SW 1271 (cell line): Measurements from ENCODE around the gene FBXW5.

ENCODE experiments used
- DNase-seq, 2 experiments: peaks; one replicate each; lab custom pipeline; 2025; lab: John Stamatoyannopoulos, UW

The FBXW5 gene

DNA sequence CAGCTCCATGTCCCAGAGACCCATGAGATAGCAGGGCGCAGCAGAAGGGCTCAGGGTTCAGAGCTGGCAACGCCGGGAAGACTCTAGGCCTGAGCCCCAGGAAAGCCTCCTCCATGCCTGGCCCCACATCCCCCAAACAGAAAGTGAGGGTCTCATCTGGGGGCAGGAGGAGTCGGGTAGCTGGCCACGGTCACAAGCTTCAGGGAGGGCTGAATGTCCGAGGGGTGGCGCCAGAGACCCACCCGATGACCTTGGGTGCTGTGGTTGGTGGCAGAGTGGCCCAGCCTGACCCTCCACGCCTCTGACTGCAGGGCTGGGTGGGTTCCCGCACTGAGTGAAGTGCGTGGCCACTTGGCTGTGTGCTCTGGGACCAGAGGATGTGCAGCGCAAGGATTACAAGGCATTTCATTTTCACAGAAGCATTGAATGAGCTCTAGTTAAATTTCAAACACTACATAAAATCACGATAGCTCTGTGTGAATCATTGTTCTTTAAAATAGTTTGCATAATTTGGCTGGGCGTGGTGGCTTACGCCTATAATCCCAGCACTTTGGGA, 3.5 kb upstream of the FBXW5 start:
- peak in 1 of 2 experiments; percentile 51 for DNase-seq

DNA sequence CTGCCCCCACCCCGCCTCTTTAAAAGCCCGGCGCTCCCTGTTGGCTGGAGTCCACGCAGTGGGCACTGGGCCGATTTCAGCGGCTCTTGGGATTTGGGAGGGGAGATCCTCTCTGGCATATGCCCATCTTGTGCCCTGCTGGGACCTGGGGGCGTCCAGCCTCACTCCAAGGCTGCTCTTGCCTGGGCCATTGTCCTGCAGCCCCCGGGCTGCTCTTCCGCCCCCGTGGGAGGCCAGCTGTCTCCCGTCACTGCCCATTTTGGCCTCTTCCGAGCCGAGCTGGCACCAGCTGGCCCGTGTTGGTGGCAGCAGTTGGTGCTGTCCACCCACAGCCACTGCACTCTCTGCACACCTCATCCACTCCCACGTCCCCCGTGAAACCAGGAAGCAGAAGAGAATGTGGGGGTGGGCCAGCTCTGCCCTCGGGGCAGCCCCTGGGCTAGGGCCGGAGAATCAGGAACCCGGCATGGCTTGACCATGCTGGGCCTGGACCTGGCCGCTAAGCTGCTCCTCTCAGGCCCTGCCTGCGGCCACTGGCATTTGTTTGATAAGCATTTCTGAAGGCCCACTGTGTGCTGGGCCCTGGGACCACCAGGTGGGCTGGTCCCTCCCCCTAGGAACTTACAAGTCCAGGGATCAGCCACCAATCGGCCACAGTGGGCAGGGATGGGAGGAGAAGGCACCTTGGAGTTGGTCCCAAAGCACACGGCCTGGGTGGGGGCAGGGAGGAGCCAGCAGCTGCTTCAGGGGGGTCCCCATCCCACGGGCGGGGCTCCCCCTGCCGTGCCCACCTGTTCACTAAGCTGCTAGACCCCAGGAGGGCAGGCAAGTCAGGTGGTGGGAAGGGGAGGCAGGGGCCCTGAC, 2.7 kb upstream of the FBXW5 start:
- no peak for DNase-seq

GRCh38 chr9:136946228-136947027, 1.9 kb upstream of the FBXW5 start:
- no peak for DNase-seq

- DNase-seq: no peak
Observed at GRCh38 chr9:136945333-136946227, 1.0 kb upstream of the FBXW5 start.

GRCh38 chr9:136944212-136944518, 373 bp downstream of the FBXW5 start:
- DNase-seq: no peak

- DNase-seq: peak in 1 of 2 experiments; percentile 35
Observed at GRCh38 chr9:136943291-136944211, 987 bp downstream of the FBXW5 start.

GRCh38 chr9:136942881-136943230, 1.7 kb downstream of the FBXW5 start:
- no peak for DNase-seq

DNA sequence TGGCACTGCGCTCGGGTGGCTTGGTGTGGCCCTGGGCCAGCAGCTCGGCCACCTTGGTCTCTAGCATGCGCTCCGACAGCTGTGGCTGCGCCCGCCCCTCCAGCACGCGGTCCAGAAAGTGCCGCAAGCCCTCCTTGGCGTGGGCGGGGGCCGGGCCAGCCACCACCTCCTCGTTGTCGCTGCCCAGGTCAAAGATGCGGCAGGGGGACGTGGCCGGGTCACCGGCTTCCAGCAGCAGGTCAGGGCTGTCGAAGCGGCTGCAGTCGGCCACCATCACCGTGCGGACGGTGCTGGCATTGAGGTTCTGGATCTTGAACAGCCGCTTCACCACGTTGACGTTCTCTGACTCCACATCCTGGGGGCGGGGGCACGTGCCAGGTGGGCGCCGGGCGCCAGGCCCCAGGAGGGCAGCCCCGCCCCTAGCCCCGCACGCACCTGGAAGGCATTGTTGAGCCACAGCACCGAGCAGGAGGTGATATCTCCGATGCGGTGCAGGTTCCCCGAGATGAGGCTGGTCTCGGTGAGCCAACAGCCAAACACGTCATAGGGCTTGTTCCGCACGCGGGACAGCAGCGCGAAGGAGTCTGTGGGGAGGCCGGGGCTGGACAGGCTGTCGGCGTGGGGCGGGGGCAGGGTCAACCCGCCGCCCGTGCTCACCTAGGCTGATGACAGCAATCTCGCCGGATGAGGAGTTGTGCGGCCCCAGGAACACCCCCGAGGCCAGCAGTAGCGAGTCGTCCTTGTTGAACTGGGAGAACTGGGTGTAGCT, 2.2 kb downstream of the FBXW5 start:
- DNase-seq: no peak

DNA sequence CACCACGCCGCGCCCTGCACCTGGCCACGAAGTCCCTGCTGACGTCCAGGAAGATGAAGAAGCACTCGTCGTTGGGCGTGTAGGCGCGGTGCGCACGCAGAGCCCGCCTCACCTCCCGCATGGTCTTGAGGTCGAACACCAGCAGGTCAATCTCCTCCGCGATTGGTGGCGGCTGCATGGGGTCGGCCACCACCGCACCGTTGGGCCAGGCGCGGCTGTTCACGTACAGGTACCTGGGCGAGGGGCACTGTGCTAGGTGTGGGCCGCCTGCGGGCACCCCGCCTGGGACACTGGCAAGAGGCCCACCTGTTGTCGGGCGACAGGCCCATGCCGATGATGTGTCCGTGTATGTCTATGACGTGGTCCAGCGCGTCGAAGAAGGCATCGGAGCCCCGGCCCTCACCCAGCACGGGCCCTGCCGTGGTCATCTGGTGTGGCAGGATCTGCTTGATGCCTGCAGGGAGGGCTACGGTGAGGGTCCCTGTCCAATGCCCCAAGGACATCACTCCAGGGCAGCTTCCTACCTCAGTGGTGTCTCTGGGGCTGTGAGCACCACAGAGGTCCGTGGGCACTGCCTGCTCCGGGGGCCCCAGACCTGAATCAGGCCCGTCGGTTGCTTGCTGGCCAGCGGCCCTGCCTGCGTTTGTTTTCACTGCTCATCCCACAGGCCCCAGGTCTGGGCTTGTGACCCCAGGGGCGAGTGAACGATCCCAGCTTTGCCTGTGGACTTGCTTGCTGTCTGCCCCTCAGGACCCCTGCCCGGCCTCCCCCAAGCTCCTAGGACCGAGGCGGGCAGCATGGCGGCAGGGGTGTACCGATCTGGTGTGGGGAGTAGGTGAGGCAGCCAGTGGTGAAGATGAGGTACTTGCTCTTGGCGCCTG, 3.1 kb downstream of the FBXW5 start:
- no peak for DNase-seq

- no peak for DNase-seq
Observed at GRCh38 chr9:136940526-136941230, 3.9 kb downstream of the FBXW5 start.

GRCh38 chr9:136939996-136940525, 4.5 kb downstream of the FBXW5 start:
- no peak for DNase-seq

DNA sequence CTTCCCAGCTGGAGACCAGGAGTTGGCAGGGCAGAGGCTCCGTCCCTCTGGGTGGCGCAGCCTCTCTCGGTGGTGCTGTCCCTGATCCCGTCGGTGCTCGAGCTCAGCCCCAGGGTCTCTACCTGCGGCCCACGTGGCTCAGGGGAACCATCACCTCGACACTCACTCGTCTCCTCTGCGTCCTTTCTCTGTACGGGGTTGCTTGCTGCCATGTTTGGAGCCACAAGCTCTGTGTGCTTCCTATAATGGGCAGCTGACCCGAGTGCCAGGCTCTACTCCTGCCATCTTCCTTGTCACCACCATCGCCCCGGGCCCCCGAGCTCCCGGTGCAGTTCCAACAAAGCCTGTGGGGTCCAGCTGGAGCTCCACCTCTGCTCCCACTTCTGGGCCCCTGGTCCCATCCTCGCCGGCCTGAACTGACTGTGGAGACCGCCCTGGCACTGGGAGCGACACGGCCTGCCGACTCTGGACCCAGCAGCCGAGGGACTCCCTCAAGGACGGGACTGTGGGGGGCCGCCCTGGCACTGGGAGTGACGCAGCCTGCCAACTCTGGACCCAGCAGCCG, 5.0 kb downstream of the FBXW5 start:
- DNase-seq: no peak

DNA sequence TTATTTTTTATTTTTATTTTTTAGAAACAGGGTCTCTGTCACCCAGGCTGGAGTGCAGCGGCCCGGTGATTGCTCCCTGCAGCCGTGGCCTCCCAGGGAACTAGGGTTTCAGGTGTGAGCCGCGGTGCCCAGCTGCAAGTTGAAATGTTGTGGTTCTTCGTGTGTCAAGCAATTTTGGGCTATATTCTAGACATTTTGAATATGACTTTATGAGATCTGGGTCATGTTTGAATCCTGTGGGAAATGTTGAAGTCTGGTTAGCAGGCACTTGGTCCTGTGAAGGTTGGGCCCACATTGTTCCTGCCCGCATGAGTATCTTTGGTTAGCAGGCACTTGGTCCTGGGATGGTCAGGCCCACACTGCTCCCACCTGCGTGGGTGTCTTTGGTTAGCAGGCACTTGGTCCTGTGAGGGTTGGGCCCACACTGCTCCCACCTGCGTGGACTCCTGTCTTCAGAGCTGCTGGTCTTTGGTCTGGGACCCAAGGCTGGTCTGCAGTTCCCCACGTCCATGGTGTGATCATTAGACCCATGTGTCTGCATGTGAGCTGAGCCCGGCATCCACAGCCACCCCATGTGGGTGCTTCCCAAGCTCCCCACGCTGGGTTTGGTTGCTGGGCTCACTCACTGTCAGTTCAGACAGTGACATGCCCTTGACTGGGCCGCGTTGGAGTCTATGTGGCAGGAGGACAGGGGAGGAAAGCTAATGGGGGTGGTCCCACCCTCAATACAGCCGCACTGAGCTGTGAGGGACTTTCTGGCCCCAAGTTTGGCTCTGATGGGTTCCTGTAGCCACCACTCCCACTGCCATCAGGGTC, 7.1 kb downstream of the FBXW5 start:
- DNase-seq: no peak

DNA sequence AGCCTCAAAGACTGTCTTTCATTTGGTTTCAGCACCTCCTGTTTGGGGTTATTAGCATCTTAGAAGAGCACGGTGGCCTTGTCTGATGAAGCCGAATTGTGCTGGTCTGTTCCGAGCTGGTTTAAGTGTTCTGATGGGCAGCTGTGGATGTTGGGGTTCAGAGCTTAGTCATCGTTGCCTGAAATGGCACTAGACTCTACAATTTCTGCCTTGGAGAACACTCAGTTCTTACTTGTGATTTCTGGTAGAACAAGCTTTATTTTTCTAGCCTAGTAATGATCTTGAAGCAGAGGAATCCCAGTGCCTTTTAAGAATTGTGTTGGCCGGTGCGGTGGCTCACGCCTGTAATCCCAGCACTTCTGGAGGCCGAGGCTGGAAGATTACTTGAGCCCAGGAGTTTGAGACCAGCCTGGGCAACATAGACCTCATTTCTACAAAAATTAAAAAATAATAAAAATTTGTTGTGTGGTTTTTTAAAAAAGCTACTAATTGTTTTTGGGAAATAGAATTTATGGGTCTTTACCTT, 7.8 kb downstream of the FBXW5 start:
- DNase-seq: no peak

- DNase-seq: no peak
Observed at GRCh38 chr9:136935651-136936050, 8.9 kb downstream of the FBXW5 start.

GRCh38 chr9:136934277-136934676, 10.3 kb downstream of the FBXW5 start:
- no peak for DNase-seq

- no peak for DNase-seq
Observed at GRCh38 chr9:136931611-136932130, 12.9 kb downstream of the FBXW5 start.
